HG03460 (cell line): Measurements from ENCODE around the gene PARD3B.

Experiments
- ATAC-seq: cut with Tn5 transposase; IDR thresholded peaks from one replicate; pipeline ENCODE4 v1.9.1; 2021; ENCODE audit not compliant: unreplicated experiment

Gene PARD3B

GRCh38 chr2:205662206-205662965 lies 1117.1 kb downstream of the PARD3B start:
- no peak for ATAC-seq

GRCh38 chr2:205665791-205666190 lies 1120.5 kb downstream of the PARD3B start:
- ATAC-seq: no peak
